NCI-H2107 treated with DMSO at 0.1 percent for 48 hours (cell line): ENCODE measurements around the gene PTPA.

Source experiments
- DNase-seq: peaks from one replicate; lab custom pipeline; 2025; ENCODE audit not compliant: unreplicated experiment; lab: John Stamatoyannopoulos, UW

Gene PTPA

GRCh38 chr9:129081388-129081904 is 29.8 kb upstream of the PTPA start:
- peak; percentile 30 for DNase-seq

- no peak for DNase-seq
Measured at GRCh38 chr9:129084087-129084486, 27.1 kb upstream of the PTPA start.

GRCh38 chr9:129089246-129089645 is 22.0 kb upstream of the PTPA start:
- DNase-seq: no peak

- DNase-seq: no peak
Measured at GRCh38 chr9:129093602-129094386, 17.4 kb upstream of the PTPA start.

GRCh38 chr9:129094387-129095169 is 16.6 kb upstream of the PTPA start:
- no peak for DNase-seq

GRCh38 chr9:129095170-129095667 is 16.0 kb upstream of the PTPA start:
- no peak for DNase-seq

- DNase-seq: no peak
Measured at GRCh38 chr9:129095908-129096307, 15.3 kb upstream of the PTPA start.

- no peak for DNase-seq
Measured at GRCh38 chr9:129097671-129098306, 13.4 kb upstream of the PTPA start.

GRCh38 chr9:129098328-129098727 is 12.9 kb upstream of the PTPA start:
- no peak for DNase-seq

GRCh38 chr9:129100383-129101169 is 10.6 kb upstream of the PTPA start:
- DNase-seq: no peak

GRCh38 chr9:129101279-129101678 is 9.9 kb upstream of the PTPA start:
- DNase-seq: no peak

- DNase-seq: no peak
Measured at GRCh38 chr9:129102095-129102525, 9.1 kb upstream of the PTPA start.

GRCh38 chr9:129102791-129103594 is 8.2 kb upstream of the PTPA start:
- no peak for DNase-seq

GRCh38 chr9:129103595-129103965 is 7.6 kb upstream of the PTPA start:
- no peak for DNase-seq

GRCh38 chr9:129104051-129104450 is 7.2 kb upstream of the PTPA start:
- no peak for DNase-seq

- DNase-seq: no peak
Measured at GRCh38 chr9:129105857-129106694, 5.1 kb upstream of the PTPA start.

- no peak for DNase-seq
Measured at GRCh38 chr9:129107651-129108050, 3.6 kb upstream of the PTPA start.

- DNase-seq: no peak
Measured at GRCh38 chr9:129108083-129108804, 3.0 kb upstream of the PTPA start.
